ENCODE results near the gene TMEM80.
"Not testable (repeated sequence)": the region's sequence is repeated elsewhere in the genome, so short reads cannot be mapped to it uniquely, and the experiment has no call there.

The TMEM80 gene

GRCh38 chr11:723120-723883 lies 27.7 kb downstream of the TMEM80 start:
- DNase-seq, result peak; percentile 75

- DNase-seq, result no peak
Observed at GRCh38 chr11:724049-724777, 28.6 kb downstream of the TMEM80 start.

GRCh38 chr11:724778-725386 lies 29.3 kb downstream of the TMEM80 start:
- no peak for DNase-seq

GRCh38 chr11:725624-726202 lies 30.1 kb downstream of the TMEM80 start:
- no peak for DNase-seq

GRCh38 chr11:726278-727220 lies 30.9 kb downstream of the TMEM80 start:
- DNase-seq, result peak; percentile 56

- no peak for DNase-seq
Observed at GRCh38 chr11:727281-727701, 31.7 kb downstream of the TMEM80 start.

- DNase-seq, result peak; percentile 85
Observed at GRCh38 chr11:727859-728748, 32.5 kb downstream of the TMEM80 start.

GRCh38 chr11:728901-729491 lies 33.4 kb downstream of the TMEM80 start:
- DNase-seq, result no peak

GRCh38 chr11:729492-730074 lies 34.0 kb downstream of the TMEM80 start:
- no peak for DNase-seq

GRCh38 chr11:733072-733471 lies 37.5 kb downstream of the TMEM80 start:
- DNase-seq, result no peak

GRCh38 chr11:734541-734940 lies 38.9 kb downstream of the TMEM80 start:
- not testable (repeated sequence) for DNase-seq

- no peak for DNase-seq
Observed at GRCh38 chr11:737366-737765, 41.8 kb downstream of the TMEM80 start.

- DNase-seq, result not testable (repeated sequence)
Observed at GRCh38 chr11:737899-738298, 42.3 kb downstream of the TMEM80 start.

- no peak for DNase-seq
Observed at GRCh38 chr11:742156-742546, 46.5 kb downstream of the TMEM80 start.

- DNase-seq, result no peak
Observed at GRCh38 chr11:742571-743201, 47.1 kb downstream of the TMEM80 start.

GRCh38 chr11:745428-745827 lies 49.8 kb downstream of the TMEM80 start:
- DNase-seq, result no peak

GRCh38 chr11:746289-747157 lies 50.9 kb downstream of the TMEM80 start:
- DNase-seq, result no peak

GRCh38 chr11:747158-748006 lies 51.8 kb downstream of the TMEM80 start, which contains the start of gene TALDO1:
TALDO1 (plus strand) TSS chr11:747464; CDS start chr11:747482, 18 bp downstream.
- DNase-seq, result peak; percentile 87
